GM18868 (cell line): ENCODE results near the gene CLASP1.
"Not testable (repeated sequence)": the region's sequence is repeated elsewhere in the genome, so short reads cannot be mapped to it uniquely, and the experiment has no call there.

ENCODE experiments used
- ATAC-seq: cut with Tn5 transposase; IDR thresholded peaks from one replicate; pipeline ENCODE4 v1.9.1; 2021; ENCODE audit warnings: mild to moderate bottlenecking, moderate library complexity; ENCODE audit not compliant: unreplicated experiment

CLASP1 gene

DNA sequence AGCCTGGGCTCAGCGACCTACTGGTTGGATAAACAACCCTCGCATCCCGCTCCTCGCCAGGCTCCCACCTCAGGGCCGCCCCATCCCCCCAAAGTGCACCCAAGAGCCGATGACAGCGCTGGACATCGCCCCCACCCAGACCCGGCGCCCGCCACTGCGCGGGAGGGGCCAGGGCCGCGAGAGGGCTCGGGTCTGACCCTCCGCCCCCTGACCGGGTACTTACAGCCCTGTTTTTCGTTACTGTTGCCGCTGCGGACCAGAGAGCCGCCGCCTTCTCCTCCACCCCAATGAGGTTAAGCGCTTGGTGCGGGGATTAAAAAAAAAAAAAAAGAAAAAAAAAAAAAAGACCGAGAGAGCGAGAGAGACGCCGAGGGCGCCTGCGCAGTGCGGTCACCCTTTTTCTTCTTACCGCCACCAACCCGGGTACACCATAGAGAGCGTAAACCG is at the start of gene CLASP1:
Gene CLASP1, minus strand, starts transcription at position 314 of the 447 bp plus-strand sequence. CDS start 43,567 bp downstream, outside the sequence.
- peak; percentile 28 for ATAC-seq

DNA sequence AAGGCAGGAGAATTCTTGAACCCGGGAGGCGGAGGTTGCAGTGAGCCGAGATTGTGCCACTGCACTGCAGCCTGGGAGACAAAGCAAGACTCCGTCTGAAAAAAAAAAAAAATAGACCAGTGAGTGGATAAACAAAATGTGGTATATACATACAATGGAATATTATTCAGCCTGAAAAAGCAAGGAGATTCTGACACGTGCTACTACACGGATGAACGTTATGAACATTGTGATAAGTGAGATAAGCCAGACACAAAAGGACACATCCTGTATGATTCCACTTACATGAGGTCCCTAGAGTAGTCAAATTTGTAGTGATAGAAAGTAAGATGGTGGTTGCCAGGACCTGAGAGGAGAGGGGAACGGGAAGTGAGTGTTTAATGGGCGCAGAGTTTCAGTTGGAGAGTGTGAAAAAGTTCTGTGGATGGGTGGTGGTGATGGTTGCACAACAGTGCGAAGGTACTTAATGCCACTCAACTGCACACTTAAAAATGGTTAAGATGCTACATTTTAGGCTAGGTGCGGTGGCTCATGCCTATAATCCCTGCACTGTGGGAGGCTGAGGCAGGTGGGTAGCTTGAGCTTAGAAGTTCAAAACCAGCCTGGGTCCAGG is 49.2 kb upstream of the CLASP1 start:
- ATAC-seq: no peak

GRCh38 chr2:121697108-121697631 is 47.9 kb upstream of the CLASP1 start:
- ATAC-seq: no peak

DNA sequence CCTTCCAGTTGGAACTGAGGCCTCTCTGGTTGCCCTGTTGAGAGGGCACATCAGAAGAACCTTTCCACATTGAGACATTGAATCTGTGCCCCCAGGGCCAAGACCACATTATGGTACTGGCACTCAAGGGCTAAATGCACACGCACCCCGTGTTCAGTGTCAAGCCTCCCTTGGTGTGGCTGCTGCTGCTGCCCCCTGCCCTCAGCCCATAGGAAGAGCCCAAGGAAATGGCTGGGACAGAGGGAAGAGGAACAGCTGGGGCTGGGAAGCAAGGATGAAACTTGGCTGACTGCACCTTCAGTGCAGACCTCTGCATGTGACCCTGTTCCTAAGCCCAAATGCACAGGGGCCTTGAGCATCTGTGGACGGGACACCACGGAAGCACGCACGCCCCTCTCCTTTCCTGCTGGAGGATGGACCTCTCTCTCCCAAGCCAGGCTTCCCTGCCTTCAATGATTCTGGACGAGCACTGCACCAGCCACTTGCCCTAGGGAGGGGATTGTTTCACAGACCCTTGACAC is 47.2 kb upstream of the CLASP1 start:
- no peak for ATAC-seq

DNA sequence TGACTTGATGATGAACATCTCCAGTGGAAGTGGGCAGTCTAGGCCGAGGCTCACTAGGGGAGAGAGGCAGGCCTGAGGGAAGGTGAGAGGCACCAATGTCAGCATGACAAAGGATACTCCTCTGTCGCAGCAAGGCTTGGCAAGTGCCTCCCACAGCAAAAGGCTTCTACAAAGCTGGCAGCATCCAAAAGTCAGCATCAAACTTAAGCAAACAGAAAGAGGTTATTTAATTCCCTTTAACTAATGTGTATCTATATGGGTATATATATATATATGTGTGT is 45.8 kb upstream of the CLASP1 start:
- no peak for ATAC-seq

DNA sequence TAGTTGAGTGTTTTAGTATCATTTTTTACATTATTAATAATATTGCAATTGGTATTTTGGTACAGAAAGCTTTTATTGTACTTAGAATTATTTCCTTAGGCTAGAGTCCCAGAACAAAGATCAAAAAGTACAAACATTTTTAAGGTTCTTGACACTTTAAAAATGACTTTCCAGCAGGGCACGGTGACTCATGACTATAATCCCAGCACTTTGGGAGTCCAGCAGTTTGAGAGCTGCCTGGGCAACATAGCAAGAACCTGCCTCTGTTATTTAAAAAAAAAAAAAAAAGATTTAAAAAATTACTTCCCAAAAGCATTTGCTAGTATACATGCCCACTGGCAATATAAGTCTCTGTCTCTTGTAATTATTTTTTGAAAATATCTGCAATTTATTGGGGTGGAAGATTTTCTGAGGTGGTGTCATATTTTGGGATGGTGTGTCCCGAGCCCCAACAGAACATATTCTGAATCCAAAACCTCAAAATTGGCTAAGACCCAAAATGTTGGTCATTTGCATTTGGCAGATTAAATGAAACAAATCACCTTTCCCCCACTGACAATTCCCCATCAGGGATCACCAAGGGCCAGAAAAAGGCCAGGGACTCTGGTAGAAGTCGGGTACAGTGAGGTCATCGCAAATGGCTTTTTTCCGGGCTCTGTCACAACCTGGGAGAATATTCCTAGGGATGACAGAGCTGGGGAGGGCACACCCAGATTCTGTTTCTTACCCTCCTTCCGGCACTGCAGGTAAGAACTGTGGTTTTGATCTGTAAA is 45.3 kb upstream of the CLASP1 start:
- no peak for ATAC-seq

DNA sequence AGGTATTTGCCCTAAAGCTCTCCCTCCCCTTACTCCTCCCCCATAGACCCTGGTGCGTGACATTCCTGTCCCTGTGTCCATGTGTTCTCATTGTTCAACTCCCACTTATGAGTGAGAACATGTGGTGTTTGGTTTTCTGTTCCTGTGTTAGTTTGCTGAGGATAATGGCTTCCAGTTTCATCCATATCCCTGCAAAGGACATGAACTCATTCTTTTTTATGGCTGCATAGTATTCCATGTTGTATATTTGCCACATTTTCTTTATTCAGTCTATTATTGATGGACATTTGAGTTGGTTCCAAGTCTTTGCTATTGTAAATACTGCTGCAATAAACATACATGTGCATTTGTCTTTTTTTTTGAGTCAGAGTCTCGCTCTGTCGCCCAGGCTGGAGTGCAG is 41.3 kb upstream of the CLASP1 start:
- not testable (repeated sequence) for ATAC-seq

- no peak for ATAC-seq
Measured at GRCh38 chr2:121690095-121690494, 40.8 kb upstream of the CLASP1 start.

DNA sequence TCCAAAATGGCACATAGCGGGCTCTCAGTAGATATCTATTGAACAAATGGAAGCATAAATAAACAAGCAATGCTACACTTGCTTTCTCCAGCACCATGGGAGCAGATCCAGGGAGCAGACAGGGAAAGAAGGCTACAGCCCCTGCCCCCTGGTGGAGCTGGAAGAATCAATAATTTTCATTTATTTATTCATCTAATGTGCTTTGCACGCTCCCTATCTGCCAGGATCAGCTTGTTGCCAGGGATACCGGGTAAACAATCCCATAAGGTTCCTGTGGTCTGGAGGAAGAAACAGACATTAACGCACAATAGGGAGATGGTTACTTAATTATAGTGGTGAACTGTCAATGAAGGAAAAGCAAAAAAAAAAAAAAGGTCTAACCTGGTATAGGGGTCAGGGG is 40.1 kb upstream of the CLASP1 start:
- ATAC-seq: no peak

DNA sequence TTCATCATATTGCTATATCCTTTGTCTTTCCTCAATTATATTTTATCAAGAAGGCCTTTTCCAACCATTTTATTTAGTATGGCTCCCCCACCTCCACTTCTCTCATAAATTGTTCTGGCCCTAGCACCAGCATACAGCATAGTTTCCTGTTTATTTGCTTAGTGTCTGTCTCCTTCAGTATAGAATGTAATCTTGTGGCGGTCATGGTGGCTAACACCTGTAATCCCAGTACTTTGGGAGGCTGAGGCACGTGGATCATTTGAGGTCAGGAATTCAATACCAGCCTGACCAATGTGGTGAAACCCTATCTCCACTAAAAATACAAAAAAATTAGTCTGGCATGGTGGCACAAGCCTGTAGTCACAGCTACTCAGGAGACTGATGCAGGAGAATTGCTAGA is 39.6 kb upstream of the CLASP1 start:
- ATAC-seq: no peak

DNA sequence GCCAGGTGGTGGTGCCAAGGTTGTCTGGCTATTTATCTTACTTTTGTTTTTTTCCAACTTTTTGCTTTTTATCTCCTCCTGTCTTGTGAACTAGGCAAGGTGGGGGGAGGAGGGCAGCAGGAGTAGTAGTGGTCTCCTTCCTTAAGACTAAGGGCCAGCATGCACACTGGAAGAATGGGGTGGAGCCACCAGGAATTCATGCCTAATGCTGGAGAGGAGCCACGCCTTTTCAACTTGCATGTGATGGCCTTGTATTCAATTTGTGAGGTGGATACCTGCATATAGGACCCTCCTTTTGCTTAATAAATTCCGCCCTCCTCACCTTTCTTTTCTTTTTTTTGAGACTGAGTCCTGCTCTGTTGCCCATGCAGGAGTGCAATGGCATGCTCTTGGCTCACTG is 37.6 kb upstream of the CLASP1 start:
- ATAC-seq: no peak

- ATAC-seq: no peak
Measured at GRCh38 chr2:121686218-121686617, 37.0 kb upstream of the CLASP1 start.

DNA sequence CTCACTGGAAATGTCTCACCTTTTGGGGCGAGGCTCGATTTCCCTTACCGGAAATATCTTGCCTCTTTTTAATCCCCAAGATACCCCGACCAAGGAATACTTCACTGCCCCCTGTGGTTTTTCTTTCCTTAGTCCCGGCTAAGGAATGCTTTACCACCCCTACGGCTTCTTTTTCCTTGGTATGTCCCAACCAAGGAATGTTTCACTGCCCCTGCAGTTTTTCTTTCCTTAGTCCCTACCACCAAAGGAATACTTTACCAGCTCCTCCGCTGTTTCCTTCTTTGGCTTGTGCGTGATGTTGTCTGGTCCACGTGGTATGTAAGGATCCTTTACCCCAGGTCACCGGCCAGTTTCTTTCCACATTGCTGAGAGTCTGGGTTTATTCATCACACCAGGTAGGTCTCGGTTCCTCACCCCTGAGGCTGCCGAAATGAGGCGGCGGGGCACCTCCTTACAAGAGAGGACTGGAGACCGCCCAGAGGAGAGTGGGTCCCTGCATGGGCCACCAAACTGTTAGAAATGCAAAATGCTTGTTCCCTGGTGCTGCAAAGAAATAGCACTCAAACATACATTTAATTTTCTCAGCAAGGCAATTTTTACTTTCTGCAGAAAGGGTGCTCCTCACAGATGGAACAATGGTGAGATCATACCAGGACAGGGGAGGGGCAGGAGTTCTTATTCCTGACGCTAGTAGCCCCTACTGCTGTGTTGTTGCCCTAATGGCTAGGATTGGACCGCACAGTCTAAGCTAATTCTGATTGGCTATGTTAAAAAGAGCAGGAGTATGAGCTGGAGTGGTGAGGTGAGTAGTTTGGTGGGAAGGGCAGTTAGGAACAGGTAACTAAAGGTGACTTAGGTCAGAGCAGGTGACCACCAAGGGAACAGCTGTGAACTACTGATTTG is 33.4 kb upstream of the CLASP1 start:
- ATAC-seq: no peak

- no peak for ATAC-seq
Measured at GRCh38 chr2:121677855-121678254, 28.6 kb upstream of the CLASP1 start.

DNA sequence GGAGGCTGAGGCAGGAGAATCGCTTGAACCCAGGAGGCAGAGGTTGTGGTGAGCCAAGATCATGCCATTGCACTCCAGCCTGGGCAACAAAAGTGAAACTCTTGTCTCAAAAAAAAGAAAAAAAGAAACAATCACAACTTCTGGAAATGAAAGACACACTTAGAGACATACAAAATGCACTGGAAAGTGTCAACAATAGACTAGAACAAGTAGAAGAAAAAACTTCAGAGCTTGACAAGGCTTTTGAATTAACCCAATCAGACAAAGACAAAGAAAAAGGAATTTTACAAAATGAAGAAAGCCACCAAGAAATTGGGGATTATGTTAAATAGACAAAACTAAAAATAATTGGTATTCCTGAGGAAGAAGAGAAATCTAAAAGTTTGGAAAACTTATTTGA is 22.4 kb upstream of the CLASP1 start:
- ATAC-seq: not testable (repeated sequence)

GRCh38 chr2:121670181-121670580 is 20.9 kb upstream of the CLASP1 start:
- no peak for ATAC-seq

- no peak for ATAC-seq
Measured at GRCh38 chr2:121667618-121668017, 18.4 kb upstream of the CLASP1 start.

DNA sequence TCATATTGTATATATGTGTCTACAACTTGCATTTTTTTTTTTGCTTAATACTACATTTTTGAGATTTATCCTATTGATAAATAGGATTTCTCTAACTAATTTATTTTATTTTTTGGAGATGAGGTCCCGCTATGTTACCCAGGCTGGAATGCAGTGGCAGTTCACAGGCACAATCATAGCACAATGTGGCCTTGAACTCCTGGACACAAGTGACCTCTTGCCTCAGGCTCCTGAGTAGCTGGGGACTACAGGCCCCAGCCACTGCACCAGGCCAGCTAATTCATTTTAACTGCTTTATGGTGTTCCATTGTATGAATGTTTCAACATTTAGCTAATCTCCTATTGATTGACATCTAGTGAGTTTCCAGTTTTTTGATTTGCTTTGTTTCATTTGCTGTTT is 16.8 kb upstream of the CLASP1 start:
- ATAC-seq: no peak

DNA sequence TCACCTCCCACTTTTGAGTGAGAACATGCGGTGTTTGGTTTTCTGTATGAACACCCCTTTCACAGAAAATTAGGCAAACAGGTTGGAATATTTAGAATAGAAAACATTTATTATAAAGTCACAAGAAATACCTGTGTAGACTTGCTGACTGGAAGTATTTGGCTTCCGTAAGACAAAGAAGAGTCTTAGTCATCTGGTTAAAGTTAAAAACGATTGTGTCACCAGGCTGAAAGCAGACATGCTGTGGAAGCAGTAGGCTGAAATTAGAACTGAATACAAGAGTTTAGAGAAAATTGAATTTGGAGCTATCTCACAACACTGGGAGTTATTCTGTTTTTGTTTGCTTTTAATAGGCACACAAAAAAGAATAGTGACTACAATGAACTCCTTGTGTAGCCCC is 16.2 kb upstream of the CLASP1 start:
- ATAC-seq: no peak

DNA sequence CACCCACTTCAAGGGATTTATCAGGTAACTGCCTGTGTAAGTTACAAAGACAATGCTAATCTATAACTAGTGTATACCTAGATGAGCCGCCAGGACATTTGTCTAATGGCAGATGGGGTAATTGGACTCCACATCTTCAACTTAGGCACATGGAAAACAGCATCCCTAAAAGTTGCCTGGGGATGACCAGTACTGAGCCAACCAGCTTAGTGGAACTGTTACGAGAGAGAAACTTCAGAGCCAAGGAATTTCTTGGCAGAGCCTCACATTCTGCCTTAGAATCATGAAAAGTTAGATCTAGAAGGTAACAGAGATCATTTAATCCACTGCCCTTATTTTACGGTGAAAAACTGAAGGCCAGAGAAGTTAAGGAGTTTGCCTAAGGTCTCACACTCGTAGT is 15.5 kb upstream of the CLASP1 start:
- ATAC-seq: no peak

- no peak for ATAC-seq
Measured at GRCh38 chr2:121664086-121664485, 14.8 kb upstream of the CLASP1 start.
